Neural progenitor cell (in vitro differentiated cells): ENCODE data around the gene NOTUM.

Experiments used
- CTCF ChIP-seq: fragments of 200-600 bp; sonication (generic); IDR thresholded peaks from 2 replicates; pipeline ENCODE4 v1.5.1; 2017; ENCODE audit warnings: antibody characterized with exemption, mild to moderate bottlenecking
- EZH2phosphoT487 ChIP-seq: fragments of 200-600 bp; sonication (generic); IDR thresholded peaks from 2 replicates; pipeline ENCODE4 v1.6.1; 2017; ENCODE audit warnings: antibody characterized with exemption

GRCh38 chr17:82004517-82005455, 43.8 kb upstream of the NOTUM start:
- TF ChIP-seq EZH2phosphoT487 (no peak), CTCF (no peak)
